A549 treated with Hydrocortisone at 1 μM for 4 hours (cell line): ENCODE data around the gene FAHD2B. TPM values are rescaled to one million over a fixed set of nuclear protein-coding genes. Genes with fewer than 3 reads are reported as not detected.

ENCODE experiments used
- total RNA-seq: library from RNA; stranded (reverse); fragments of 200-300 nt; extraction: Qiagen RNA extraction; gene quantifications from 5 replicates; pipeline ENCODE4 v1.2.3, GENCODE V29; 2022

FAHD2B gene, protein sequence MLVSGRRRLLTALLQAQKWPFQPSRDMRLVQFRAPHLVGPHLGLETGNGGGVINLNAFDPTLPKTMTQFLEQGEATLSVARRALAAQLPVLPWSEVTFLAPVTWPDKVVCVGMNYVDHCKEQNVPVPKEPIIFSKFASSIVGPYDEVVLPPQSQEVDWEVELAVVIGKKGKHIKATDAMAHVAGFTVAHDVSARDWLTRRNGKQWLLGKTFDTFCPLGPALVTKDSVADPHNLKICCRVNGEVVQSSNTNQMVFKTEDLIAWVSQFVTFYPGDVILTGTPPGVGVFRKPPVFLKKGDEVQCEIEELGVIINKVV
- 10.7 to 12.6 TPM (median 12.1 TPM) in 5 replicates for total RNA-seq

DNA sequence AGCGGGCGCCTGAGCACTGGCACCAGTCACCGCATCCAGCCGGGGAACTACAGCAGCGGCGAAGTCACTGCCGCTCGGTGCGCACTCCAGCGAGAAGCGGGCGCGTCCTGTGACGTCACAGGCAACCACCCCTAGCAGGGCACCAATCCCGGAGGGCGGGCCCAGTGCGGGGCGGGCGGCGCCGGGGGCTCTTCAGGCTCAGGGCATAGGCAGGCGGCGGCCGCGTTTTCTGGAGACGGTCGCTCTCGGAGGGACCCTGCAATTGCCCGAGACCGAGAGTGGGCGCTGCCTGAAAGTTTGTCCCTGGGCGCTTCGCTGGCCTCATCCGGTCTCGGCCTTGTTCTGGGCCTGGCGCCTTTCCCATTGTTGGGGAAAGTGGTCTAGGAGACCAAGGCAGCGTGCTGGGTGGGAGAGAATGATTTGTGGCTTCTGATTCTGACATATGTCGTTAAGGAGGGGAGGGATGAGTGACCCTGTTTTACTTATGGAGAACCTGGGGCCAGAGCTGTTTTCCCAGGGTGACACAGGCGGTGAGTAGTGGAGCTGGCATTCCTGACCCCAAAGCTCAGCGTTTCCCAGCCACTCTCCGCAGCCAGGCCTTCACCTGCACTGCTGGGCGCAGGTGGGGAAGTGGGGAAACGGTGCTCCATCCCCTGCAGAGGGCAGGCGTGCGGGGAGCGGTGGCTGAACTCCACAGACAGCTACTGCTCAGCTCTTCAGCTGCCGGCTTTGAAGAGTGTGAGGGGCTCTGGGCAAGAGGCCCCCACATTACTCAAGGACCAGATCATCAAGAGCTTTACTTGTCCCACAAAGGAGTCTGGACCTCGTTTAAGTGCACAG, at the start of gene FAHD2B:
Gene FAHD2B, minus strand, starts transcription at position 111 of the 840 bp plus-strand sequence. CDS start 3,176 bp downstream, outside the sequence.

DNA sequence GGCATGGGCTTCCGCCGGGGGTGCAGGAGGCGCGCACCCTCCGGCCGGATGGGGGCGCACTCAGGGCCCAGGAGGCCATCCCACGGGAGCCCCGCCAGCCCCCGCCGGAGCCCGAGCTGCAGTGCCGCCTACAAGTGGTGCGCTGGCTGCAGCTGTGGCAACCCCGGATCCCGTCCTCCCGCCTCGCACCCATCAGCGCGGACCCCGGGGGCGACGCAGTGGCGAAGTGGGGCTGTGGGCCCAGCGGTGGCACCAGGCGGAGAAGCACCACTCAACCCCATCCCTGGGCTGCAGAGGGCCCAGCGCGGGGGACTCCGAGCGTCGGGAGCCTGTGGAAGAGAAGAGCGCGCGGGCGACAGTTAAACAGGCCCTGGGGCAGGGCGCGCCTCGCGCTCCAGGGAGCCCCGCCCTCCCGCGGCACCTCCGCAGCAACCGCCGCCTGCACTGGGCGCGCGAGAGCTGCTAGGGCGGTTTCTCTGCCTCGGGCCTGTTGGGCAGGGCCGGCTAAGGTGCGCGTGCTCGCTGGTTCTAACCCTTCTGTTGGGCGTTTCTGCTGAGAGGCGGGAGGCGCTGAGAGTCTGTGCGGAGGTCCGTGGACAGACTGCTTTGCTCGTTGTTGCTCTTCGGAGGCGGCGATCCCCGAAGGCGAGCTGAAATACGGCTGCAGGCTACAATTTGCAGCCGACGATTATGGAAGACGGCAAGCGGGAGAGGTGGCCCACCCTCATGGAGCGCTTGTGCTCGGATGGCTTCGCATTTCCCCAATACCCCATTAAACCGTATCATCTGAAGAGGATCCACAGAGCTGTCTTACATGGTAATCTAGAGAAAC, 18.6 kb upstream of the FAHD2B start, which contains the start of gene ANKRD36:
Gene ANKRD36, plus strand, starts transcription at position 104 of the 832 bp plus-strand sequence. Its CDS starts 587 bp downstream, at position 691.

Other genes with a start within 250 kb of the FAHD2B start
- 15.0 to 22.0 TPM (median 19.9 TPM) in 5 replicates for gene ANKRD39, start 236.9 kb downstream of the FAHD2B start, total RNA-seq
- gene SEMA4C, start 224.8 kb downstream of the FAHD2B start, total RNA-seq: 14.3 to 19.9 TPM (median 18.6 TPM) in 5 replicates
- gene FAM178B, start 108.3 kb downstream of the FAHD2B start, total RNA-seq: not detected in 5 replicates
- gene ANKRD36, start 18.3 kb upstream of the FAHD2B start, total RNA-seq: 3.7 to 6.8 TPM (median 5.7 TPM) in 5 replicates